ENCODE data around the gene KIAA0513. TPM values are rescaled to one million over a fixed set of nuclear protein-coding genes. Genes with fewer than 3 reads are reported as not detected.

KIAA0513 gene
- total and polyA plus RNA-seq, 2 donors (not counting 1 experiment from before 2014, with no cell fraction given): 1.1 to 2.1 TPM

GRCh38 chr16:85085721-85086120, 58.1 kb downstream of the KIAA0513 start:
- WGBS (ENCODE audit: insufficient coverage): 96% methylated on average over 15 of the region's 17 CpGs
- no peak overlapping the region for H2AFZ ChIP-seq (ENCODE audit: insufficient read depth, low read depth, low read length, poor library complexity, severe bottlenecking)
- intact Hi-C loops (cut with micrococcal nuclease): loop anchor here (1.0 kb wide), 3 partner anchors 29 to 74 kb away; partner anchors contain the start of genes KIAA0513 and ZDHHC7
- no peaks in the 10 kb centered on the region for H3K36me3 ChIP-seq (replicated peaks in 1 of 2; ENCODE audit: control extremely low read depth in 1 of 2, control insufficient read depth in 1 of 2, extremely low read depth in 1 of 2, insufficient read depth in 2 of 2, low read length in 1 of 2)
- no peak overlapping the region for H3K9ac ChIP-seq (ENCODE audit: low read length)
- no peak for TF ChIP-seq EZH2 (IDR thresholded peaks at IDR 0.05; ENCODE audit: borderline replicate concordance, insufficient read depth, low read depth, low read length, poor library complexity, severe bottlenecking)
- TF ChIP-seq CTCF (IDR thresholded peaks at IDR 0.05): no peak
- Mint-ChIP-seq H3K27ac (no peak overlapping the region), H3K4me3 (no peak overlapping the region), H3K4me1 (peaks cover 28% of the 10 kb centered on the region), H3K9me3 (ENCODE audit: insufficient read depth) (no peaks in the 10 kb centered on the region), H3K27me3 (peaks cover 16% of the 10 kb centered on the region)
- POLR2A ChIA-PET: no interaction called here
- H4K20me1 ChIP-seq (ENCODE audit: control insufficient read depth, insufficient read depth, low read length, poor library complexity, severe bottlenecking): no peaks in the 10 kb centered on the region
- CTCF ChIA-PET: interaction anchor here (1.1 to 3.0 kb wide), 7 partner anchors 12 to 161 kb away, joined by 3 to 31 read pairs (median 11); partner anchors contain the start of gene ZDHHC7
- ATAC-seq (ENCODE audit: low read depth): no peak
- peaks cover 0 to 13% (median 4%) of the 10 kb centered on the region in 4 experiments for H3K27me3 ChIP-seq (replicated peaks in 1 of 4; ENCODE audit: control extremely low read depth in 1 of 4, control insufficient read depth in 3 of 4, insufficient read depth in 4 of 4, low read length in 3 of 4)
- no peak overlapping the region for H3K4me2 ChIP-seq (replicated peaks; ENCODE audit: low read depth, low read length, poor library complexity, severe bottlenecking)
- H3K4me1 ChIP-seq (ENCODE audit: control insufficient read depth in 2 of 2, insufficient read depth in 2 of 2, low read length in 2 of 2): peaks cover 24 to 28% of the 10 kb centered on the region in 2 donors
- peaks cover 0 to 5% (median 0%) of the 10 kb centered on the region in 3 donors for H3K9me3 ChIP-seq (ENCODE audit: control extremely low read depth in 1 of 3, control insufficient read depth in 2 of 3, insufficient read depth in 1 of 3, low read length in 2 of 3)
- H3K27ac ChIP-seq (ENCODE audit: low read length in 2 of 2): no peak overlapping the region
- DNase-seq: no peak
- H3K79me2 ChIP-seq (ENCODE audit: control insufficient read depth, insufficient read depth, low read length): no peaks in the 10 kb centered on the region
- no peak overlapping the region for H3K4me3 ChIP-seq (ENCODE audit: control extremely low read depth in 1 of 5, extremely low read depth in 1 of 5, insufficient read depth in 1 of 5, low read depth in 2 of 5, low read length in 4 of 5)
